ENCODE measurements around the gene SECTM1.

The SECTM1 gene

GRCh38 chr17:82323514-82324234 lies 9.9 kb downstream of the SECTM1 start:
- H3K9me3 ChIP-seq (ENCODE audit: control insufficient read depth, low read length) = no peaks in the 10 kb centered on the region
- no peaks in the 10 kb centered on the region for H3K4me1 ChIP-seq (ENCODE audit: control insufficient read depth, insufficient read depth, low read length, poor library complexity, severe bottlenecking)
- no peak overlapping the region for H3K27ac ChIP-seq (ENCODE audit: low read depth, low read length, severe bottlenecking)
- no peaks in the 10 kb centered on the region for H3K36me3 ChIP-seq (ENCODE audit: control insufficient read depth, insufficient read depth, low read length)
- no peak overlapping the region for H3K4me3 ChIP-seq (ENCODE audit: extremely low read depth, insufficient read depth, low read length, poor library complexity, severe bottlenecking)
- 79% methylated on average over 15 to 21 of the region's 21 CpGs for WGBS, 2 experiments (ENCODE audit: insufficient coverage in 2 of 2)

- 84 to 88% methylated on average over 11 to 18 of the region's 28 CpGs for WGBS, 2 experiments (ENCODE audit: insufficient coverage in 2 of 2)
- Histone ChIP-seq H3K4me3 (ENCODE audit: extremely low read depth, insufficient read depth, low read length, poor library complexity, severe bottlenecking) (no peak overlapping the region), H3K9me3 (ENCODE audit: control insufficient read depth, low read length) (no peaks in the 10 kb centered on the region), H3K4me1 (ENCODE audit: control insufficient read depth, insufficient read depth, low read length, poor library complexity, severe bottlenecking) (no peaks in the 10 kb centered on the region), H3K27ac (ENCODE audit: low read depth, low read length, severe bottlenecking) (no peak overlapping the region), H3K36me3 (ENCODE audit: control insufficient read depth, insufficient read depth, low read length) (no peaks in the 10 kb centered on the region)
Observed at GRCh38 chr17:82322526-82323453, 10.8 kb downstream of the SECTM1 start.

- peaks cover 3% of the 10 kb centered on the region for H3K4me1 ChIP-seq (ENCODE audit: control insufficient read depth, insufficient read depth, low read length, poor library complexity, severe bottlenecking)
- H3K4me3 ChIP-seq (ENCODE audit: extremely low read depth, insufficient read depth, low read length, poor library complexity, severe bottlenecking) = no peak overlapping the region
- no peaks in the 10 kb centered on the region for H3K9me3 ChIP-seq (ENCODE audit: control insufficient read depth, low read length)
- H3K27ac ChIP-seq (ENCODE audit: low read depth, low read length, severe bottlenecking) = no peak overlapping the region
- 91 to 93% methylated on average over 4 to 12 of the region's 21 CpGs for WGBS, 2 experiments (ENCODE audit: insufficient coverage in 2 of 2)
- H3K36me3 ChIP-seq (ENCODE audit: control insufficient read depth, insufficient read depth, low read length) = no peaks in the 10 kb centered on the region
Observed at GRCh38 chr17:82321947-82322466, 11.6 kb downstream of the SECTM1 start.

GRCh38 chr17:82320956-82321927 lies 12.3 kb downstream of the SECTM1 start:
- Histone ChIP-seq H3K4me1 (ENCODE audit: control insufficient read depth, insufficient read depth, low read length, poor library complexity, severe bottlenecking) (peaks cover 3% of the 10 kb centered on the region), H3K9me3 (ENCODE audit: control insufficient read depth, low read length) (no peaks in the 10 kb centered on the region), H3K4me3 (ENCODE audit: extremely low read depth, insufficient read depth, low read length, poor library complexity, severe bottlenecking) (no peak overlapping the region), H3K27ac (ENCODE audit: low read depth, low read length, severe bottlenecking) (no peak overlapping the region), H3K36me3 (ENCODE audit: control insufficient read depth, insufficient read depth, low read length) (no peaks in the 10 kb centered on the region)
- WGBS, 2 experiments (ENCODE audit: insufficient coverage in 2 of 2) = 54 to 55% methylated on average over 46 to 55 of the region's 65 CpGs

- H3K4me3 ChIP-seq (ENCODE audit: extremely low read depth, insufficient read depth, low read length, poor library complexity, severe bottlenecking) = no peak overlapping the region
- WGBS, 2 experiments (ENCODE audit: insufficient coverage in 2 of 2) = 84% methylated on average over 18 to 22 of the region's 26 CpGs
- H3K4me1 ChIP-seq (ENCODE audit: control insufficient read depth, insufficient read depth, low read length, poor library complexity, severe bottlenecking) = peaks cover 3% of the 10 kb centered on the region
- no peaks in the 10 kb centered on the region for H3K9me3 ChIP-seq (ENCODE audit: control insufficient read depth, low read length)
- H3K27ac ChIP-seq (ENCODE audit: low read depth, low read length, severe bottlenecking) = no peak overlapping the region
- H3K36me3 ChIP-seq (ENCODE audit: control insufficient read depth, insufficient read depth, low read length) = no peaks in the 10 kb centered on the region
Observed at GRCh38 chr17:82320140-82320840, 13.3 kb downstream of the SECTM1 start.

- Histone ChIP-seq H3K36me3 (ENCODE audit: control insufficient read depth, insufficient read depth, low read length) (no peaks in the 10 kb centered on the region), H3K9me3 (ENCODE audit: control insufficient read depth, low read length) (no peaks in the 10 kb centered on the region), H3K4me3 (ENCODE audit: extremely low read depth, insufficient read depth, low read length, poor library complexity, severe bottlenecking) (no peak overlapping the region), H3K27ac (ENCODE audit: low read depth, low read length, severe bottlenecking) (no peak overlapping the region), H3K4me1 (ENCODE audit: control insufficient read depth, insufficient read depth, low read length, poor library complexity, severe bottlenecking) (peaks cover 3% of the 10 kb centered on the region)
- WGBS, 2 experiments (ENCODE audit: insufficient coverage in 2 of 2) = 95 to 97% methylated on average over 34 to 35 of the region's 35 CpGs
Observed at GRCh38 chr17:82319619-82320062, 13.9 kb downstream of the SECTM1 start.

- Histone ChIP-seq H3K27ac (ENCODE audit: low read depth, low read length, severe bottlenecking) (no peak overlapping the region), H3K36me3 (ENCODE audit: control insufficient read depth, insufficient read depth, low read length) (no peaks in the 10 kb centered on the region), H3K4me1 (ENCODE audit: control insufficient read depth, insufficient read depth, low read length, poor library complexity, severe bottlenecking) (peaks cover 3% of the 10 kb centered on the region), H3K9me3 (ENCODE audit: control insufficient read depth, low read length) (no peaks in the 10 kb centered on the region), H3K4me3 (ENCODE audit: extremely low read depth, insufficient read depth, low read length, poor library complexity, severe bottlenecking) (no peak overlapping the region)
- 97% methylated on average over 71 to 76 of the region's 76 CpGs for WGBS, 2 experiments (ENCODE audit: insufficient coverage in 2 of 2)
Observed at GRCh38 chr17:82318772-82319606, 14.6 kb downstream of the SECTM1 start.

- Histone ChIP-seq H3K36me3 (ENCODE audit: control insufficient read depth, insufficient read depth, low read length) (no peaks in the 10 kb centered on the region), H3K4me3 (ENCODE audit: extremely low read depth, insufficient read depth, low read length, poor library complexity, severe bottlenecking) (no peak overlapping the region), H3K27ac (ENCODE audit: low read depth, low read length, severe bottlenecking) (no peak overlapping the region), H3K9me3 (ENCODE audit: control insufficient read depth, low read length) (no peaks in the 10 kb centered on the region), H3K4me1 (ENCODE audit: control insufficient read depth, insufficient read depth, low read length, poor library complexity, severe bottlenecking) (peaks cover 3% of the 10 kb centered on the region)
- 96 to 97% methylated on average over 20 of the region's 20 CpGs for WGBS, 2 experiments (ENCODE audit: insufficient coverage in 2 of 2)
Observed at GRCh38 chr17:82318169-82318498, 15.4 kb downstream of the SECTM1 start.

GRCh38 chr17:82317394-82318168 lies 16.0 kb downstream of the SECTM1 start, which contains the start of gene CD7:
Gene CD7 (minus strand): TSS chr17:82317608. CDS start chr17:82317495, 113 bp downstream.
- no peaks in the 10 kb centered on the region for H3K36me3 ChIP-seq (ENCODE audit: control insufficient read depth, insufficient read depth, low read length)
- H3K27ac ChIP-seq (ENCODE audit: low read depth, low read length, severe bottlenecking) = no peak within 1 kb of the TSS
- WGBS, 2 experiments (ENCODE audit: insufficient coverage in 2 of 2) = 85 to 87% methylated on average over 17 to 21 of the region's 26 CpGs
- no peak within 1 kb of the TSS for H3K4me3 ChIP-seq (ENCODE audit: extremely low read depth, insufficient read depth, low read length, poor library complexity, severe bottlenecking)
- H3K9me3 ChIP-seq (ENCODE audit: control insufficient read depth, low read length) = no peaks in the 10 kb centered on the region
- H3K4me1 ChIP-seq (ENCODE audit: control insufficient read depth, insufficient read depth, low read length, poor library complexity, severe bottlenecking) = peaks cover 3% of the 10 kb centered on the region
